ENCODE results near the gene TIGAR. TPM values are rescaled to one million over a fixed set of nuclear protein-coding genes. Genes with fewer than 3 reads are reported as not detected.

TIGAR gene
- total and polyA plus RNA-seq, 2 of the 8 experiments (the other 6 are each of a cell fraction or from before 2014, with no cell fraction given): 3.8 to 26.4 TPM

DNA sequence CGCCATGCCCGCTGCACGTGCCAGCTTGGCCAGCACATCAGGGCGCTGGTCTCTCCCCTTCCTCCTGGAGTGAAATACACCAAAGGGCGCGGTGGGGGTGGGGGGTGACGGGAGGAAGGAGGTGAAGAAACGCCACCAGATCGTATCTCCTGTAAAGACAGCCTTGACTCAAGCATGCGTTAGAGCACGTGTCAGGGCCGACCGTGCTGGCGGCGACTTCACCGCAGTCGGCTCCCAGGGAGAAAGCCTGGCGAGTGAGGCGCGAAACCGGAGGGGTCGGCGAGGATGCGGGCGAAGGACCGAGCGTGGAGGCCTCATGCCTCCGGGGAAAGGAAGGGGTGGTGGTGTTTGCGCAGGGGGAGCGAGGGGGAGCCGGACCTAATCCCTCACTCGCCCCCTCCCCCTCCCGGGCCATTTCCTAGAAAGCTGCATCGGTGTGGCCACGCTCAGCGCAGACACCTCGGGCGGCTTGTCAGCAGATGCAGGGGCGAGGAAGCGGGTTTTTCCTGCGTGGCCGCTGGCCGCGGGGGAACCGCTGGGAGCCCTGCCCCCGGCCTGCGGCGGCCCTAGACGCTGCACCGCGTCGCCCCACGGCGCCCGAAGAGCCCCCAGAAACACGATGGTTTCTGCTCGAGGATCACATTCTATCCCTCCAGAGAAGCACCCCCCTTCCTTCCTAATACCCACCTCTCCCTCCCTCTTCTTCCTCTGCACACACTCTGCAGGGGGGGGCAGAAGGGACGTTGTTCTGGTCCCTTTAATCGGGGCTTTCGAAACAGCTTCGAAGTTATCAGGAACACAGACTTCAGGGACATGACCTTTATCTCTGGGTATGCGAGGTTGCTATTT lies 48.4 kb upstream of the TIGAR start:
- Histone ChIP-seq H3K4ac (replicated peaks; ENCODE audit: insufficient read length, low read depth, low read length) (peak overlapping the region; percentile 97), H3K36me3 (ENCODE audit: control insufficient read depth in 2 of 4, insufficient read depth in 4 of 4, low read length in 3 of 4) (peaks cover 3 to 16% (median 9%) of the 10 kb centered on the region in 4 experiments; a peak in 7 of 8 replicates), H2BK20ac (ENCODE audit: low read length) (peak overlapping the region; percentile 98), H3K79me1 (ENCODE audit: low read depth, low read length) (peaks cover 2% of the 10 kb centered on the region; the same call in 1 of the 2 replicates), H3K79me2 (ENCODE audit: control insufficient read depth in 1 of 2, insufficient read depth in 2 of 2, low read length in 2 of 2) (peaks cover 7 to 38% of the 10 kb centered on the region in 2 experiments; a peak in 3 of 4 replicates), H4K20me1 (replicated peaks in 1 of 2; ENCODE audit: control insufficient read depth in 1 of 2, insufficient read depth in 2 of 2, low read length in 2 of 2) (peaks cover 3 to 8% of the 10 kb centered on the region in 2 experiments), H2AFZ (ENCODE audit: low read length) (no peak overlapping the region), H3K4me3 (ENCODE audit: extremely low read depth in 1 of 4, insufficient read depth in 2 of 4, low read depth in 3 of 4, low read length in 4 of 4) (peak overlapping the region; percentile 19 to 97 (median 64)), H2AK5ac (ENCODE audit: low read depth, low read length) (no peak overlapping the region), H2BK5ac (ENCODE audit: low read depth, low read length) (peak overlapping the region; percentile 95; the same call in 1 of the 2 replicates), H3K14ac (ENCODE audit: insufficient read length) (peak overlapping the region; percentile 19), H4K8ac (ENCODE audit: extremely low read depth, insufficient read depth, low read length) (peak overlapping the region; percentile 96), H4K5ac (ENCODE audit: insufficient read length, low read depth, low read length) (peak overlapping the region; percentile 91), H3K9ac (replicated peaks in 1 of 4; ENCODE audit: extremely low read depth in 1 of 4, low read depth in 3 of 4, low read length in 3 of 4) (peak overlapping the region in 2 of 4 experiments; percentile 25 to 40; a peak in 3 of 7 replicates), H3K27me3 (replicated peaks in 1 of 4; ENCODE audit: control insufficient read depth in 3 of 4, extremely low read depth in 1 of 4, insufficient read depth in 3 of 4, low read length in 3 of 4) (peaks cover 2 to 39% (median 25%) of the 10 kb centered on the region in 4 experiments; a peak in 6 of 7 replicates), H3K4me1 (replicated peaks in 1 of 4; ENCODE audit: control insufficient read depth in 3 of 4, insufficient read depth in 4 of 4, low read length in 3 of 4) (peaks cover 11 to 35% (median 16%) of the 10 kb centered on the region in 4 experiments), H3K23me2 (ENCODE audit: low read depth, low read length) (peaks cover 40% of the 10 kb centered on the region), H3K56ac (replicated peaks; ENCODE audit: insufficient read length, low read depth, low read length) (peak overlapping the region; percentile 73), H2BK15ac (ENCODE audit: low read length) (peak overlapping the region; percentile 95; the same call in 1 of the 2 replicates), H3K27ac (ENCODE audit: low read depth, low read length) (no peak overlapping the region; the same call in 1 of the 2 replicates), H3K4me2 (ENCODE audit: insufficient read depth in 1 of 2, low read depth in 2 of 2, low read length in 2 of 2) (peak overlapping the region; percentile 93 to 99), H3K23ac (ENCODE audit: insufficient read length) (no peak overlapping the region), H4K91ac (replicated peaks; ENCODE audit: insufficient read length, low read length) (peak overlapping the region; percentile 99), H2BK12ac (ENCODE audit: low read depth, low read length) (peak overlapping the region; percentile 100), H2BK120ac (replicated peaks; ENCODE audit: low read depth, low read length) (peak overlapping the region; percentile 79), H3K9me3 (ENCODE audit: insufficient read depth in 2 of 2, low read depth in 1 of 2, low read length in 1 of 2) (no peaks in the 10 kb centered on the region), H3K18ac (ENCODE audit: extremely low read depth, low read length) (peak overlapping the region; percentile 97)
- WGBS, 2 experiments (ENCODE audit: extremely low coverage in 1 of 2, insufficient coverage in 1 of 2, insufficient read length in 1 of 2, insufficient replicate concordance in 2 of 2, low coverage in 1 of 2, low lambda C conversion rate in 2 of 2, missing lambda C conversion rate in 1 of 2): 2% methylated on average over 45 of the region's 62 CpGs; no CpG with 5 or more reads in 1 of the 2 experiments
- POLR2A ChIA-PET (ENCODE audit: partially characterized antibody): interaction anchor here (0.6 to 29.3 kb wide), 34 partner anchors 9 to 1361 kb away, joined by 3 to 531 read pairs (median 4); partner anchors contain the start of gene TIGAR
- DNase-seq (ENCODE audit: low read depth in 1 of 2, low spot score in 2 of 2) (peak in 1 of 2 experiments; percentile 83), FAIRE-seq (no peak)
- CTCF ChIA-PET (ENCODE audit: partially characterized antibody): interaction anchor here (0.6 to 6.7 kb wide), 8 partner anchors 9 to 865 kb away, joined by 3 to 41 read pairs (median 3); no protein-coding TSS in a partner anchor
- TF ChIP-seq CEBPB (IDR thresholded peaks at IDR 0.05; ENCODE audit: low read depth, low read length) (no peak), RFX5 (IDR thresholded peaks at IDR 0.05; ENCODE audit: borderline replicate concordance, low read depth, low read length) (no peak; the same call in 1 of the 2 replicates), RNF2 (IDR thresholded peaks at IDR 0.05; ENCODE audit: borderline replicate concordance, low read depth, low read length, missing control alignments, poor library complexity, severe bottlenecking) (peak; percentile 84), TAF1 (IDR thresholded peaks at IDR 0.05; ENCODE audit: low read depth, low read length) (0 out of 2 replicates have a peak, but pooled peaks have one; percentile 12), SIN3A (conservative IDR thresholded peaks at IDR 0.05 in 1 of 2, IDR thresholded peaks at IDR 0.05 in 1 of 2; ENCODE audit: low read depth in 1 of 2, low read length in 2 of 2) (0 out of 4 replicates have a peak, but pooled peaks of 1 of the 2 experiments have one; percentile 22), TAF7 (optimal IDR thresholded peaks at IDR 0.05; ENCODE audit: borderline replicate concordance, low read depth, low read length) (peak; percentile 65), TBP (IDR thresholded peaks at IDR 0.05; ENCODE audit: low read depth, low read length) (0 out of 2 replicates have a peak, but pooled peaks have one; percentile 14), CHD1 (IDR thresholded peaks at IDR 0.05; ENCODE audit: low read depth, low read length) (no peak)
- TF ChIP-seq, protein P1, sequence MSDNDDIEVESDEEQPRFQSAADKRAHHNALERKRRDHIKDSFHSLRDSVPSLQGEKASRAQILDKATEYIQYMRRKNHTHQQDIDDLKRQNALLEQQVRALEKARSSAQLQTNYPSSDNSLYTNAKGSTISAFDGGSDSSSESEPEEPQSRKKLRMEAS (IDR thresholded peaks at IDR 0.05): peak; percentile 99
